PFSK-1 (cell line): ENCODE measurements around the gene ZNF783.

Experiments
- FOXP2 ChIP-seq: optimal IDR thresholded peaks from 2 replicates; pipeline ENCODE3; 2011; ENCODE audit warnings: borderline replicate concordance, control low read depth, inconsistent platforms; ENCODE audit not compliant: insufficient read depth; ENCODE audit errors: extremely low read length, extremely low read depth
- POLR2AphosphoS5 ChIP-seq: IDR thresholded peaks from 2 replicates; pipeline ENCODE4 v1.6.1; 2012; ENCODE audit warnings: low read depth, mild to moderate bottlenecking, control low read depth, low read length, moderate library complexity
- REST ChIP-seq, 2 experiments: IDR thresholded peaks; 2 replicates each; pipeline versions ENCODE4 v1.6.1 to v1.8.0; 2011 to 2012; ENCODE audit warnings: low read depth in 2 of 2, low read length in 2 of 2, control low read depth in 1 of 2, inconsistent platforms in 1 of 2, mild to moderate bottlenecking in 1 of 2, moderate library complexity in 1 of 2; ENCODE audit not compliant: insufficient read depth in 1 of 2
- SIN3A ChIP-seq: IDR thresholded peaks from 2 replicates; pipeline ENCODE4 v1.6.1; 2012; ENCODE audit warnings: mild to moderate bottlenecking, low read length, moderate library complexity, borderline replicate concordance; ENCODE audit not compliant: insufficient read depth
- TAF1 ChIP-seq: IDR thresholded peaks from 2 replicates; pipeline ENCODE4 v1.6.1; 2012; ENCODE audit warnings: low read length, control low read depth, borderline replicate concordance; ENCODE audit not compliant: insufficient read depth

ZNF783 gene

GRCh38 chr7:149313981-149314380, 52.0 kb downstream of the ZNF783 start:
- no peak for TF ChIP-seq TAF1
- TF ChIP-seq REST (IDR thresholded peaks at IDR 0.05; ENCODE audit: insufficient read depth in 1 of 2, low read depth in 2 of 2, low read length in 2 of 2), result no peak

GRCh38 chr7:149316606-149317005, 54.6 kb downstream of the ZNF783 start:
- TF ChIP-seq FOXP2 (no peak), TAF1 (no peak)

- no peak for TF ChIP-seq POLR2AphosphoS5
- no peak for TF ChIP-seq REST (IDR thresholded peaks at IDR 0.05; ENCODE audit: insufficient read depth in 1 of 2, low read depth in 2 of 2, low read length in 2 of 2)
- TF ChIP-seq TAF1, result no peak
- TF ChIP-seq SIN3A, result no peak
- no peak for TF ChIP-seq FOXP2
Measured at GRCh38 chr7:149317496-149317895, 55.5 kb downstream of the ZNF783 start.

- TF ChIP-seq POLR2AphosphoS5 (no peak), FOXP2 (no peak), TAF1 (no peak), SIN3A (no peak), REST (IDR thresholded peaks at IDR 0.05; ENCODE audit: insufficient read depth in 1 of 2, low read depth in 2 of 2, low read length in 2 of 2) (no peak)
Measured at GRCh38 chr7:149317986-149318672, 56.1 kb downstream of the ZNF783 start.

- no peak for TF ChIP-seq TAF1
- TF ChIP-seq FOXP2, result no peak
- no peak for TF ChIP-seq POLR2AphosphoS5
- TF ChIP-seq REST (IDR thresholded peaks at IDR 0.05; ENCODE audit: insufficient read depth in 1 of 2, low read depth in 2 of 2, low read length in 2 of 2), result no peak
- no peak for TF ChIP-seq SIN3A
Measured at GRCh38 chr7:149319376-149319775, 57.4 kb downstream of the ZNF783 start.
